ENCODE data around the gene NDRG2. TPM values are rescaled to one million over a fixed set of nuclear protein-coding genes. Genes with fewer than 3 reads are reported as not detected.

The NDRG2 gene
- total and polyA plus RNA-seq, 9 of the 15 experiments (the other 6 are each of a cell fraction or from before 2014, with no cell fraction given) = 10.1 to 105 (median 41.0) TPM

- TF ChIP-seq NR1H2 (CRISPR knock-in tag; IDR thresholded peaks at IDR 0.05) = no peak
- no peak for TF ChIP-seq ZNF431 (CRISPR knock-in tag; IDR thresholded peaks at IDR 0.05)
- TF ChIP-seq, protein P1, sequence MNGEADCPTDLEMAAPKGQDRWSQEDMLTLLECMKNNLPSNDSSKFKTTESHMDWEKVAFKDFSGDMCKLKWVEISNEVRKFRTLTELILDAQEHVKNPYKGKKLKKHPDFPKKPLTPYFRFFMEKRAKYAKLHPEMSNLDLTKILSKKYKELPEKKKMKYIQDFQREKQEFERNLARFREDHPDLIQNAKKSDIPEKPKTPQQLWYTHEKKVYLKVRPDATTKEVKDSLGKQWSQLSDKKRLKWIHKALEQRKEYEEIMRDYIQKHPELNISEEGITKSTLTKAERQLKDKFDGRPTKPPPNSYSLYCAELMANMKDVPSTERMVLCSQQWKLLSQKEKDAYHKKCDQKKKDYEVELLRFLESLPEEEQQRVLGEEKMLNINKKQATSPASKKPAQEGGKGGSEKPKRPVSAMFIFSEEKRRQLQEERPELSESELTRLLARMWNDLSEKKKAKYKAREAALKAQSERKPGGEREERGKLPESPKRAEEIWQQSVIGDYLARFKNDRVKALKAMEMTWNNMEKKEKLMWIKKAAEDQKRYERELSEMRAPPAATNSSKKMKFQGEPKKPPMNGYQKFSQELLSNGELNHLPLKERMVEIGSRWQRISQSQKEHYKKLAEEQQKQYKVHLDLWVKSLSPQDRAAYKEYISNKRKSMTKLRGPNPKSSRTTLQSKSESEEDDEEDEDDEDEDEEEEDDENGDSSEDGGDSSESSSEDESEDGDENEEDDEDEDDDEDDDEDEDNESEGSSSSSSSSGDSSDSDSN (IDR thresholded peaks at IDR 0.05; ENCODE audit: borderline replicate concordance in 1 of 2, low read depth in 2 of 2, low read length in 2 of 2) = peak in 1 of 2 experiments; percentile 79; a peak in 1 of 4 replicates
- no peak for TF ChIP-seq RHOXF2B (CRISPR knock-in tag; conservative IDR thresholded peaks at IDR 0.05)
- no peak for TF ChIP-seq NCOA1 (IDR thresholded peaks at IDR 0.05; ENCODE audit: low read depth)
- 0 out of 2 replicates have a peak, but pooled peaks have one; percentile 22 for TF ChIP-seq DPF2 (IDR thresholded peaks at IDR 0.05)
- TF ChIP-seq ZNF253 (CRISPR knock-in tag; conservative IDR thresholded peaks at IDR 0.05) = no peak
- no peak for TF ChIP-seq ZNF354B (CRISPR knock-in tag; IDR thresholded peaks at IDR 0.05)
- TF ChIP-seq RBFOX2 (IDR thresholded peaks at IDR 0.05; ENCODE audit: low read depth, low read length) = no peak
- no peak for TF ChIP-seq ZFP91 (CRISPR knock-in tag; IDR thresholded peaks at IDR 0.05)
- no peak for TF ChIP-seq CBX2 (IDR thresholded peaks at IDR 0.05; ENCODE audit: insufficient read depth, low read length, poor library complexity, severe bottlenecking)
- TF ChIP-seq CXXC5 (CRISPR knock-in tag; IDR thresholded peaks at IDR 0.05) = peak; percentile 51; the same call in 1 of the 2 replicates
- no peak for TF ChIP-seq ZNF12 (CRISPR knock-in tag; IDR thresholded peaks at IDR 0.05)
- no peak for TF ChIP-seq SMARCB1 (IDR thresholded peaks at IDR 0.05; ENCODE audit: insufficient read length, low read depth)
- peak; percentile 41; the same call in 1 of the 2 replicates for TF ChIP-seq ZFX (CRISPR knock-in tag; IDR thresholded peaks at IDR 0.05)
- no peak for TF ChIP-seq ZZZ3 (IDR thresholded peaks at IDR 0.05)
- TF ChIP-seq HEY1 (CRISPR knock-in tag; IDR thresholded peaks at IDR 0.05; ENCODE audit: borderline replicate concordance) = no peak
- TF ChIP-seq ZNF24 (IDR thresholded peaks at IDR 0.05) = no peak
- TF ChIP-seq ELF1 (tag; IDR thresholded peaks at IDR 0.05) = no peak
- no peak for TF ChIP-seq HNRNPH1 (optimal IDR thresholded peaks at IDR 0.05; ENCODE audit: low read depth, low read length)
- no peak for TF ChIP-seq NFRKB (IDR thresholded peaks at IDR 0.05; ENCODE audit: low read depth)
- peak; percentile 61 for TF ChIP-seq ZNF512 (tag; IDR thresholded peaks at IDR 0.05)
- TF ChIP-seq ZNF184 (CRISPR knock-in tag; IDR thresholded peaks at IDR 0.05) = no peak
- no peak for TF ChIP-seq ZNF583 (CRISPR knock-in tag; IDR thresholded peaks at IDR 0.05)
- TF ChIP-seq, protein P2, sequence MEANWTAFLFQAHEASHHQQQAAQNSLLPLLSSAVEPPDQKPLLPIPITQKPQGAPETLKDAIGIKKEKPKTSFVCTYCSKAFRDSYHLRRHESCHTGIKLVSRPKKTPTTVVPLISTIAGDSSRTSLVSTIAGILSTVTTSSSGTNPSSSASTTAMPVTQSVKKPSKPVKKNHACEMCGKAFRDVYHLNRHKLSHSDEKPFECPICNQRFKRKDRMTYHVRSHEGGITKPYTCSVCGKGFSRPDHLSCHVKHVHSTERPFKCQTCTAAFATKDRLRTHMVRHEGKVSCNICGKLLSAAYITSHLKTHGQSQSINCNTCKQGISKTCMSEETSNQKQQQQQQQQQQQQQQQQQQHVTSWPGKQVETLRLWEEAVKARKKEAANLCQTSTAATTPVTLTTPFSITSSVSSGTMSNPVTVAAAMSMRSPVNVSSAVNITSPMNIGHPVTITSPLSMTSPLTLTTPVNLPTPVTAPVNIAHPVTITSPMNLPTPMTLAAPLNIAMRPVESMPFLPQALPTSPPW (CRISPR knock-in tag; IDR thresholded peaks at IDR 0.05) = peak; percentile 54
These were observed 45.3 kb upstream of the NDRG2 start, which contains the start of gene ARHGEF40 (continued) for GRCh38 chr14:21070083-21070609.

All from K562 (cell line).